ENCODE results near the gene EFEMP1. TPM values are rescaled to one million over a fixed set of nuclear protein-coding genes. Genes with fewer than 3 reads are reported as not detected.

The EFEMP1 gene
- polyA plus RNA-seq, 1 of the 3 experiments (the other 2 are of a cell fraction) = 1,015 TPM

DNA sequence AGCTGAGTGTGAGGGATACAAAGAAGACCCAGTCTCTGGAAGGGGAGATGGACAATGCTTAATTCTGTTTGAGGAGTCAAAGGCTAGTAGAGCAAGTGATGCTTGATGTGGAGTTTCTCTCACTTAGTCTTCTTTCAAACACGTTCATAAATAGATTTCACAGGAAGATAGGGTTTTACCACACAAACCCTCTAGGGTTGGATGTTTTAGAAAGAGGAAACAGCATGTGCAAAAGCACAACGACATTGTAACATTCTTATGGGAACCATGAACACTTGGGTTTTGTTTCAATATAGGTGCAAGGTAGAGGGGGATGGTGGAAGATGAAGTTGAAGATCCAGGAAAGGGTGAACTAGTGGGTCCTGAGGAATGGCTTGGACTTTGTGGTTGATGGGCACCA lies 10.8 kb upstream of the EFEMP1 start:
- Histone ChIP-seq H3K4me2 (no peak overlapping the region), H3K27ac (ENCODE audit: low read depth in 2 of 2, low read length in 1 of 2) (no peak overlapping the region), H2AFZ (ENCODE audit: low read depth) (no peak overlapping the region), H3K36me3 (replicated peaks in 1 of 2; ENCODE audit: control insufficient read depth in 1 of 2, insufficient read depth in 2 of 2, low read length in 1 of 2) (no peaks in the 10 kb centered on the region), H3F3A (replicated peaks; ENCODE audit: insufficient read depth) (no peaks in the 10 kb centered on the region), H3K9me3 (no peaks in the 10 kb centered on the region), H3K4me3 (ENCODE audit: low read depth in 2 of 2, low read length in 1 of 2) (no peak overlapping the region), H3K4me1 (ENCODE audit: control insufficient read depth in 1 of 2, insufficient read depth in 2 of 2, low read depth in 1 of 2, low read length in 1 of 2) (no peaks in the 10 kb centered on the region), H3K9me2 (no peaks in the 10 kb centered on the region), H3K79me2 (ENCODE audit: insufficient read depth) (no peaks in the 10 kb centered on the region), H3K27me3 (ENCODE audit: insufficient read depth) (no peaks in the 10 kb centered on the region), H4K20me1 (ENCODE audit: insufficient read depth) (no peaks in the 10 kb centered on the region), H3K9ac (no peak overlapping the region)
- CTCF ChIA-PET = no interaction called here
- TF ChIP-seq EZH2phosphoT487 (IDR thresholded peaks at IDR 0.05; ENCODE audit: borderline replicate concordance, low read depth) = no peak
- TF ChIP-seq, protein P1, sequence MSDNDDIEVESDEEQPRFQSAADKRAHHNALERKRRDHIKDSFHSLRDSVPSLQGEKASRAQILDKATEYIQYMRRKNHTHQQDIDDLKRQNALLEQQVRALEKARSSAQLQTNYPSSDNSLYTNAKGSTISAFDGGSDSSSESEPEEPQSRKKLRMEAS (IDR thresholded peaks at IDR 0.05; ENCODE audit: low read depth) = no peak
- TF ChIP-seq FOSL2 (IDR thresholded peaks at IDR 0.05; ENCODE audit: borderline replicate concordance, low read depth) = no peak
- TF ChIP-seq EP300 (IDR thresholded peaks at IDR 0.05; ENCODE audit: borderline replicate concordance in 1 of 2, low read depth in 1 of 2, low read length in 1 of 2) = no peak
- WGBS (ENCODE audit: low lambda C conversion rate) = 20% methylated on average over 2 of the region's 2 CpGs
- no peak for DNase-seq
- POLR2A ChIA-PET = no interaction called here

DNA sequence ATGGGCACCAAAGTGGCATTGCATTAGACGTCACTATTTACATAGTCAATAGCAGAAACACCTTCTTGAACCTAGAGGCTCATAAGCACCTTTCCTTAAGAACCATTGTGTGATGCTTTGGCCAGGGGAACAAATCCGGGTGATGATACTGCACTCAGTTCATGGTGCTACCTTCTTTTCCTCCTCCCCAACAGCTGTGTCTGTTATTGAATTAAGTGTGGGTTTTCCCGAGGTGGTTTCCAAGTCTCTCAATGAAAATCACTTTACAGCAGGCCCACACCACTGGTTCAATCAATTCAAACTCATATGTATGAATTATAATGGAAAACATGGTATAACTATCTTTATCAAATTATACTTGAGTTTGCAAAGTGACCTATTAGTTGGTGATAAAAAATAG lies 9.3 kb upstream of the EFEMP1 start:
- no peaks in the 10 kb centered on the region for H3K4me1 ChIP-seq (ENCODE audit: control insufficient read depth in 1 of 2, insufficient read depth in 2 of 2, low read depth in 1 of 2, low read length in 1 of 2)
- no peak overlapping the region for H3K4me3 ChIP-seq (ENCODE audit: low read depth in 2 of 2, low read length in 1 of 2)
- no peak overlapping the region for H2AFZ ChIP-seq (ENCODE audit: low read depth)
- POLR2A ChIA-PET = no interaction called here
- no peaks in the 10 kb centered on the region for H3K36me3 ChIP-seq (replicated peaks in 1 of 2; ENCODE audit: control insufficient read depth in 1 of 2, insufficient read depth in 2 of 2, low read length in 1 of 2)
- H3F3A ChIP-seq (replicated peaks; ENCODE audit: insufficient read depth) = no peaks in the 10 kb centered on the region
- H3K9me3 ChIP-seq = no peaks in the 10 kb centered on the region
- DNase-seq = no peak
- no peaks in the 10 kb centered on the region for H3K79me2 ChIP-seq (ENCODE audit: insufficient read depth)
- CTCF ChIA-PET = no interaction called here
- no peaks in the 10 kb centered on the region for H3K27me3 ChIP-seq (ENCODE audit: insufficient read depth)
- H3K9ac ChIP-seq = no peak overlapping the region
- WGBS (ENCODE audit: low lambda C conversion rate) = 42% methylated on average over 3 of the region's 3 CpGs
- no peak overlapping the region for H3K27ac ChIP-seq (ENCODE audit: low read depth in 2 of 2, low read length in 1 of 2)
- no peaks in the 10 kb centered on the region for H3K9me2 ChIP-seq
- no peak overlapping the region for H3K4me2 ChIP-seq
- H4K20me1 ChIP-seq (ENCODE audit: insufficient read depth) = no peaks in the 10 kb centered on the region
- TF ChIP-seq, protein P2, sequence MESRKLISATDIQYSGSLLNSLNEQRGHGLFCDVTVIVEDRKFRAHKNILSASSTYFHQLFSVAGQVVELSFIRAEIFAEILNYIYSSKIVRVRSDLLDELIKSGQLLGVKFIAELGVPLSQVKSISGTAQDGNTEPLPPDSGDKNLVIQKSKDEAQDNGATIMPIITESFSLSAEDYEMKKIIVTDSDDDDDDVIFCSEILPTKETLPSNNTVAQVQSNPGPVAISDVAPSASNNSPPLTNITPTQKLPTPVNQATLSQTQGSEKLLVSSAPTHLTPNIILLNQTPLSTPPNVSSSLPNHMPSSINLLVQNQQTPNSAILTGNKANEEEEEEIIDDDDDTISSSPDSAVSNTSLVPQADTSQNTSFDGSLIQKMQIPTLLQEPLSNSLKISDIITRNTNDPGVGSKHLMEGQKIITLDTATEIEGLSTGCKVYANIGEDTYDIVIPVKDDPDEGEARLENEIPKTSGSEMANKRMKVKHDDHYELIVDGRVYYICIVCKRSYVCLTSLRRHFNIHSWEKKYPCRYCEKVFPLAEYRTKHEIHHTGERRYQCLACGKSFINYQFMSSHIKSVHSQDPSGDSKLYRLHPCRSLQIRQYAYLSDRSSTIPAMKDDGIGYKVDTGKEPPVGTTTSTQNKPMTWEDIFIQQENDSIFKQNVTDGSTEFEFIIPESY (IDR thresholded peaks at IDR 0.05; ENCODE audit: borderline replicate concordance, low read depth) = no peak
- TF ChIP-seq YY1 (IDR thresholded peaks at IDR 0.05; ENCODE audit: low read depth) = no peak
- TF ChIP-seq FOXJ3 (CRISPR knock-in tag; IDR thresholded peaks at IDR 0.05) = no peak
- no peak for TF ChIP-seq SIN3A (IDR thresholded peaks at IDR 0.05; ENCODE audit: borderline replicate concordance, low read depth, low read length)
- TF ChIP-seq, protein P3, sequence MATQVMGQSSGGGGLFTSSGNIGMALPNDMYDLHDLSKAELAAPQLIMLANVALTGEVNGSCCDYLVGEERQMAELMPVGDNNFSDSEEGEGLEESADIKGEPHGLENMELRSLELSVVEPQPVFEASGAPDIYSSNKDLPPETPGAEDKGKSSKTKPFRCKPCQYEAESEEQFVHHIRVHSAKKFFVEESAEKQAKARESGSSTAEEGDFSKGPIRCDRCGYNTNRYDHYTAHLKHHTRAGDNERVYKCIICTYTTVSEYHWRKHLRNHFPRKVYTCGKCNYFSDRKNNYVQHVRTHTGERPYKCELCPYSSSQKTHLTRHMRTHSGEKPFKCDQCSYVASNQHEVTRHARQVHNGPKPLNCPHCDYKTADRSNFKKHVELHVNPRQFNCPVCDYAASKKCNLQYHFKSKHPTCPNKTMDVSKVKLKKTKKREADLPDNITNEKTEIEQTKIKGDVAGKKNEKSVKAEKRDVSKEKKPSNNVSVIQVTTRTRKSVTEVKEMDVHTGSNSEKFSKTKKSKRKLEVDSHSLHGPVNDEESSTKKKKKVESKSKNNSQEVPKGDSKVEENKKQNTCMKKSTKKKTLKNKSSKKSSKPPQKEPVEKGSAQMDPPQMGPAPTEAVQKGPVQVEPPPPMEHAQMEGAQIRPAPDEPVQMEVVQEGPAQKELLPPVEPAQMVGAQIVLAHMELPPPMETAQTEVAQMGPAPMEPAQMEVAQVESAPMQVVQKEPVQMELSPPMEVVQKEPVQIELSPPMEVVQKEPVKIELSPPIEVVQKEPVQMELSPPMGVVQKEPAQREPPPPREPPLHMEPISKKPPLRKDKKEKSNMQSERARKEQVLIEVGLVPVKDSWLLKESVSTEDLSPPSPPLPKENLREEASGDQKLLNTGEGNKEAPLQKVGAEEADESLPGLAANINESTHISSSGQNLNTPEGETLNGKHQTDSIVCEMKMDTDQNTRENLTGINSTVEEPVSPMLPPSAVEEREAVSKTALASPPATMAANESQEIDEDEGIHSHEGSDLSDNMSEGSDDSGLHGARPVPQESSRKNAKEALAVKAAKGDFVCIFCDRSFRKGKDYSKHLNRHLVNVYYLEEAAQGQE (IDR thresholded peaks at IDR 0.05; ENCODE audit: low read depth, low read length) = no peak
- TF ChIP-seq RFX5 (IDR thresholded peaks at IDR 0.05; ENCODE audit: low read length) = no peak
- TF ChIP-seq, protein P4, sequence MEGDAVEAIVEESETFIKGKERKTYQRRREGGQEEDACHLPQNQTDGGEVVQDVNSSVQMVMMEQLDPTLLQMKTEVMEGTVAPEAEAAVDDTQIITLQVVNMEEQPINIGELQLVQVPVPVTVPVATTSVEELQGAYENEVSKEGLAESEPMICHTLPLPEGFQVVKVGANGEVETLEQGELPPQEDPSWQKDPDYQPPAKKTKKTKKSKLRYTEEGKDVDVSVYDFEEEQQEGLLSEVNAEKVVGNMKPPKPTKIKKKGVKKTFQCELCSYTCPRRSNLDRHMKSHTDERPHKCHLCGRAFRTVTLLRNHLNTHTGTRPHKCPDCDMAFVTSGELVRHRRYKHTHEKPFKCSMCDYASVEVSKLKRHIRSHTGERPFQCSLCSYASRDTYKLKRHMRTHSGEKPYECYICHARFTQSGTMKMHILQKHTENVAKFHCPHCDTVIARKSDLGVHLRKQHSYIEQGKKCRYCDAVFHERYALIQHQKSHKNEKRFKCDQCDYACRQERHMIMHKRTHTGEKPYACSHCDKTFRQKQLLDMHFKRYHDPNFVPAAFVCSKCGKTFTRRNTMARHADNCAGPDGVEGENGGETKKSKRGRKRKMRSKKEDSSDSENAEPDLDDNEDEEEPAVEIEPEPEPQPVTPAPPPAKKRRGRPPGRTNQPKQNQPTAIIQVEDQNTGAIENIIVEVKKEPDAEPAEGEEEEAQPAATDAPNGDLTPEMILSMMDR (IDR thresholded peaks at IDR 0.05) = no peak
- TF ChIP-seq GABPA (IDR thresholded peaks at IDR 0.05; ENCODE audit: low read depth) = no peak
- TF ChIP-seq SMC3 (IDR thresholded peaks at IDR 0.05; ENCODE audit: low read depth, low read length) = no peak
- TF ChIP-seq RCOR1 (IDR thresholded peaks at IDR 0.05; ENCODE audit: low read length) = no peak
- no peak for TF ChIP-seq TAF1 (IDR thresholded peaks at IDR 0.05; ENCODE audit: borderline replicate concordance, low read depth, low read length)
- TF ChIP-seq, protein P5, sequence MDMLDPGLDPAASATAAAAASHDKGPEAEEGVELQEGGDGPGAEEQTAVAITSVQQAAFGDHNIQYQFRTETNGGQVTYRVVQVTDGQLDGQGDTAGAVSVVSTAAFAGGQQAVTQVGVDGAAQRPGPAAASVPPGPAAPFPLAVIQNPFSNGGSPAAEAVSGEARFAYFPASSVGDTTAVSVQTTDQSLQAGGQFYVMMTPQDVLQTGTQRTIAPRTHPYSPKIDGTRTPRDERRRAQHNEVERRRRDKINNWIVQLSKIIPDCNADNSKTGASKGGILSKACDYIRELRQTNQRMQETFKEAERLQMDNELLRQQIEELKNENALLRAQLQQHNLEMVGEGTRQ (IDR thresholded peaks at IDR 0.05; ENCODE audit: borderline replicate concordance, low read depth, low read length) = no peak
- TF ChIP-seq, protein P6, sequence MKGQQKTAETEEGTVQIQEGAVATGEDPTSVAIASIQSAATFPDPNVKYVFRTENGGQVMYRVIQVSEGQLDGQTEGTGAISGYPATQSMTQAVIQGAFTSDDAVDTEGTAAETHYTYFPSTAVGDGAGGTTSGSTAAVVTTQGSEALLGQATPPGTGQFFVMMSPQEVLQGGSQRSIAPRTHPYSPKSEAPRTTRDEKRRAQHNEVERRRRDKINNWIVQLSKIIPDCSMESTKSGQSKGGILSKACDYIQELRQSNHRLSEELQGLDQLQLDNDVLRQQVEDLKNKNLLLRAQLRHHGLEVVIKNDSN (IDR thresholded peaks at IDR 0.05; ENCODE audit: borderline replicate concordance, low read depth) = no peak

All from SK-N-SH (cell line).